Sigmoid colon (tissue), 7 donors: ENCODE measurements around the gene HSPB2. TPM values are rescaled to one million over a fixed set of nuclear protein-coding genes. Genes with fewer than 3 reads are reported as not detected.
"Not testable (repeated sequence)": the region's sequence is repeated elsewhere in the genome, so short reads cannot be mapped to it uniquely, and the experiment has no call there.

ENCODE experiments used
- DNase-seq: peaks from one replicate; pipeline ENCODE4 v3.0.0-alpha.2; 2019
- H3K27ac ChIP-seq, 4 donors: fragments of 200-600 bp; sonication (generic); one replicate each; pipeline ENCODE4 v1.5.1; 2016 to 2019; ENCODE audit warnings: mild to moderate bottlenecking in 1 of 4
- H3K27me3 ChIP-seq, 3 donors: fragments of 200-600 bp; sonication (generic); one replicate each; pipeline ENCODE4 v1.5.1; 2019; ENCODE audit warnings: mild to moderate bottlenecking in 1 of 3
- H3K36me3 ChIP-seq, 4 donors: fragments of 200-600 bp; sonication (generic); one replicate each; pipeline ENCODE4 v1.5.1; 2016 to 2019
- H3K4me1 ChIP-seq, 4 donors: fragments of 200-600 bp; sonication (generic); one replicate each; pipeline ENCODE4 v1.5.1; 2017 to 2019
- H3K4me3 ChIP-seq, 4 donors: fragments of 200-600 bp; sonication (generic); one replicate each; pipeline ENCODE4 v1.5.1; 2017 to 2019; ENCODE audit warnings: mild to moderate bottlenecking in 2 of 4, moderate library complexity in 1 of 4
- H3K9me3 ChIP-seq, 4 donors: fragments of 200-600 bp in 3 of 4; sonication (generic) in 3 of 4; one replicate each; pipeline versions ENCODE4 v1.5.1 to v1.6.1; 2013 to 2019
- EP300 ChIP-seq, 4 donors: sonication (generic); formaldehyde crosslinking; IDR thresholded peaks; one replicate each; pipeline ENCODE4 v1.6.1; 2017; ENCODE audit warnings: antibody characterized with exemption in 4 of 4
- POLR2A ChIP-seq, 2 donors: fragments of 450-650 bp; IDR thresholded peaks; one replicate each; pipeline ENCODE4 v1.6.1; 2016; ENCODE audit warnings: antibody characterized with exemption in 2 of 2, mild to moderate bottlenecking in 2 of 2, moderate library complexity in 2 of 2
- POLR2AphosphoS5 ChIP-seq, 4 donors: sonication (generic); formaldehyde crosslinking; IDR thresholded peaks; one replicate each; pipeline ENCODE4 v1.6.1; 2017; ENCODE audit warnings: antibody characterized with exemption in 4 of 4
- WGBS, 2 donors: extraction: QIAGEN DNeasy Blood & Tissue Kit; methylation state at CpG; one replicate each; pipeline ENCODE4 v1.1.7; 2013; 5-methylcytosine and 5-hydroxymethylcytosine counted together
- intact Hi-C: fragments of 100-400 bp; cut with DNase I; formaldehyde crosslinking; loops from one replicate; pipeline ENCODE4 v1.15.1; 2023
- polyA plus RNA-seq, 3 donors: library from polyadenylated mRNA; stranded (reverse); fragments of 200-250 nt; gene quantifications; one replicate each; pipeline ENCODE4 v1.2.3, GENCODE V29; 2013
- total RNA-seq, 4 donors: library from RNA; depleted of rRNA; stranded (reverse); fragments of >200 nt; gene quantifications; one replicate each; pipeline ENCODE4 v1.1.0, GENCODE V29; 2016
- TF ChIP-seq, protein P1 (sequence below), 4 experiments: fragments of 450-650 bp in 3 of 4; fragments of 200-600 bp in 1 of 4; IDR thresholded peaks; one replicate each; pipeline ENCODE4 v1.5.1; 2016 to 2019; ENCODE audit warnings: antibody characterized with exemption in 4 of 4, mild to moderate bottlenecking in 3 of 4, moderate library complexity in 2 of 4
- donor health status: healthy with polysubstance abuse.
- donor health status: Bipolar disorder and iron deficiency.
- donor health status: healthy.

The HSPB2 gene
- total and polyA plus RNA-seq, 7 donors = 0.69 to 11.4 (median 2.2) TPM; not detected in 1

DNA sequence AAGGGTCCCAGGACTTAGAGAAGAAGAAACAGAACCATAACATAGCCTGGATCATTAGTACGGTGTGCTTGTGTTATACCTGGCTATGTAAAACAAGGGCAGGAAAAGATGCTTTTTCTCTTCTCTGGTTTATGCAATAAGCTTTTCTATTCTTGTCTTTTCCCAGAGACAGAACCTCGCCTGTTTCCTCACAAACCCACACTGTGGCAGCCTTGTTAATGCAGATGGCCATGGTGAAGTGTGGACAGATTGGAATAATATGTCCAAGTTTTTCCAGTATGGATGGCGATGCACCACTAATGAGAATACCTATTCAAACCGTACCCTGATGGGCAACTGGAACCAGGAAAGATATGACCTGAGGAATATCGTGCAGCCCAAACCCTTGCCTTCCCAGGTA lies 30.3 kb upstream of the HSPB2 start:
- Histone ChIP-seq H3K4me1 (peaks cover 0 to 14% (median 10%) of the 10 kb centered on the region in 4 donors), H3K4me3 (no peak overlapping the region), H3K36me3 (peaks cover 0 to 12% (median 0%) of the 10 kb centered on the region in 4 donors), H3K9me3 (no peaks in the 10 kb centered on the region), H3K27me3 (no peaks in the 10 kb centered on the region), H3K27ac (no peak overlapping the region)
- DNase-seq = no peak
- WGBS, 2 donors = 91 to 93% methylated on average over 5 of the region's 5 CpGs
- TF ChIP-seq POLR2A (IDR thresholded peaks at IDR 0.05) = no peak
- no peak for TF ChIP-seq POLR2AphosphoS5 (IDR thresholded peaks at IDR 0.05)
- TF ChIP-seq, protein P1, sequence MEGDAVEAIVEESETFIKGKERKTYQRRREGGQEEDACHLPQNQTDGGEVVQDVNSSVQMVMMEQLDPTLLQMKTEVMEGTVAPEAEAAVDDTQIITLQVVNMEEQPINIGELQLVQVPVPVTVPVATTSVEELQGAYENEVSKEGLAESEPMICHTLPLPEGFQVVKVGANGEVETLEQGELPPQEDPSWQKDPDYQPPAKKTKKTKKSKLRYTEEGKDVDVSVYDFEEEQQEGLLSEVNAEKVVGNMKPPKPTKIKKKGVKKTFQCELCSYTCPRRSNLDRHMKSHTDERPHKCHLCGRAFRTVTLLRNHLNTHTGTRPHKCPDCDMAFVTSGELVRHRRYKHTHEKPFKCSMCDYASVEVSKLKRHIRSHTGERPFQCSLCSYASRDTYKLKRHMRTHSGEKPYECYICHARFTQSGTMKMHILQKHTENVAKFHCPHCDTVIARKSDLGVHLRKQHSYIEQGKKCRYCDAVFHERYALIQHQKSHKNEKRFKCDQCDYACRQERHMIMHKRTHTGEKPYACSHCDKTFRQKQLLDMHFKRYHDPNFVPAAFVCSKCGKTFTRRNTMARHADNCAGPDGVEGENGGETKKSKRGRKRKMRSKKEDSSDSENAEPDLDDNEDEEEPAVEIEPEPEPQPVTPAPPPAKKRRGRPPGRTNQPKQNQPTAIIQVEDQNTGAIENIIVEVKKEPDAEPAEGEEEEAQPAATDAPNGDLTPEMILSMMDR (IDR thresholded peaks at IDR 0.05) = no peak
- no peak for TF ChIP-seq EP300 (IDR thresholded peaks at IDR 0.05)
- intact Hi-C loops = no loop called here

DNA sequence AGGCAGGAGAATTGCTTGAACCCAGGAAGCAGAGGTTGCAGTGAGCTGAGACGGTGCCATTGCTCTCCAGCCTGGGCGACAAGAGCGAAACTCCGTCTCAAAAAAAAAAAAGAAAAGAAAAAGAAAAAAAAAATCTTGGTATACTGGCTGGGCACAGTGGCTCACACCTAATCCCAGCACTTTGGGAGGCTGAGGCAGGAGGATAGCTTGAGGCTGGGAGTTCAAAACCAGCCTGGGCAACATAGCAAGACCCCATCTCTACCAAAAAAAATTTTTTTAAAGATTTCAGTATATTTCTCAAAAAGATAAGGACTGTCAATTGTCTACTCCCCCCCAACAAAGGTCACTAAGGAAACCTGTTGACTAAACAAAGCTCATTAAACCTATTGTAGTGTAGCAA lies 27.5 kb upstream of the HSPB2 start:
- H3K36me3 ChIP-seq = peaks cover 0 to 12% (median 0%) of the 10 kb centered on the region in 4 donors
- intact Hi-C loops, H3K27ac ChIP-seq, H3K4me3 ChIP-seq, H3K27me3 ChIP-seq, DNase-seq, H3K4me1 ChIP-seq, H3K9me3 ChIP-seq: not testable (repeated sequence)
- WGBS, 2 donors = 72 to 90% methylated on average over 4 of the region's 4 CpGs

DNA sequence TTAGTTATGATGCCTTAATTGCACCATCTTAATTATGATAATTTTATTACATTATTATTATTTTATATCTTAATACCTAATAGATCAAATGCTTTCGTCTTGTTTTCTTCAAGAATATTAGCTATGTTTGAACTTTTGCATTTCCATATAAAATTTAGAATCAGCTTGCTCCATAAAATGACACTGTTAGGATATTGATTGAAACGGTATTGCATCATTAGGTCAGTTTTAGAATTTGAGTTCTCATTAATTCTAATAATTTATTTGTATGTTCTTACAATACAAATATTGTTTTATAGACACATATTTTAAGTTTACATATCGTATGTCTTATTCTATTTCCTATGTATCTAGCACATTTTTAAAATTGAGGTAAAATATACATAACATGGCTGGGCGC lies 26.5 kb upstream of the HSPB2 start:
- Histone ChIP-seq H3K9me3 (no peaks in the 10 kb centered on the region), H3K27ac (no peak overlapping the region), H3K36me3 (peaks cover 0 to 12% (median 0%) of the 10 kb centered on the region in 4 donors), H3K4me3 (no peak overlapping the region), H3K4me1 (no peaks in the 10 kb centered on the region), H3K27me3 (no peaks in the 10 kb centered on the region)
- TF ChIP-seq, protein P1 (IDR thresholded peaks at IDR 0.05) = no peak
- no peak for TF ChIP-seq POLR2A (IDR thresholded peaks at IDR 0.05)
- TF ChIP-seq POLR2AphosphoS5 (IDR thresholded peaks at IDR 0.05) = no peak
- TF ChIP-seq EP300 (IDR thresholded peaks at IDR 0.05) = no peak
- DNase-seq = no peak
- 95 to 96% methylated on average over 4 of the region's 4 CpGs for WGBS, 2 donors
- intact Hi-C loops = no loop called here

DNA sequence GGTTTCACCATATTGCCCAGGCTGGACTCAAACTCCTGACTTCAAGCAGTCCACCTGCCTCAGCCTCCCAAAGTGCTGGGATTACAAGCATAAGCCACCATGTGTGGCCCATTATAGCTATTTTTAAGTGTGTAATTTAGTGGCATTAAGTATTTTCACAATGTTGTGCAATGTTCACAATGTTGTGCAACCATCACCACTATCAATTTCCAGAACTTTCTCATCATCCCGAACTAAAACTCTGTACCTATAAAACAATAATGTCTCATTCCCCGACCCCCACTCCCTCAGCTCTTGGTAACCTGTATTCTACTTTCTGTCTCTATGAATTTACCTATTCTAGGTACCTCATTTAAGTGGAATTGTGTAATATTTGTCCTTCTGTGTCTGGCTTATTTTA lies 25.7 kb upstream of the HSPB2 start:
- H3K27me3 ChIP-seq = no peaks in the 10 kb centered on the region
- H3K4me1 ChIP-seq = no peaks in the 10 kb centered on the region
- no peak for TF ChIP-seq POLR2AphosphoS5 (IDR thresholded peaks at IDR 0.05)
- TF ChIP-seq, protein P1 (IDR thresholded peaks at IDR 0.05) = no peak
- TF ChIP-seq EP300 (IDR thresholded peaks at IDR 0.05) = no peak
- TF ChIP-seq POLR2A (IDR thresholded peaks at IDR 0.05) = no peak
- peaks cover 0 to 12% (median 0%) of the 10 kb centered on the region in 4 donors for H3K36me3 ChIP-seq
- no peak overlapping the region for H3K4me3 ChIP-seq
- H3K27ac ChIP-seq = no peak overlapping the region
- no peak for DNase-seq
- no peaks in the 10 kb centered on the region for H3K9me3 ChIP-seq
- intact Hi-C loops = no loop called here
- WGBS, 2 donors = 90 to 91% methylated on average over 2 of the region's 2 CpGs

DNA sequence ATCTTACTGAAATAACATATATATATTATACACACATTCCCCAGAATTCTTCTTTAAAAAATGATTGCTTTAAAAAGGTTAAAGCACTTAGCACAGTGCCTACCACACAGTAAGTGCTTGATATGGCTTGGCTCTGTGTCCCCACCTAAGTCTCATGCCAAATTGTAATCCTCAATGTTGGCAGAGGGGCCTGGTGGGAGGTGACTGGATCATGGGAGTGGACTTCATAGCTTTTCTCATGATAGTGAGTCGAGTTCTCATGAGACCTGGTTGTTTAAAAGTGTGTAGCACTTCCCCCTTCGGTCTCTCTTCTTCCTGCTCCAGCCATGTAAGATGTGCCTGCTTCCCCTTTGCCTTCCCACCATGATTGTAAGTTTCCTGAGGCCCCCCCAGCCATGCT lies 7.1 kb upstream of the HSPB2 start:
- Histone ChIP-seq H3K9me3 (no peaks in the 10 kb centered on the region), H3K27ac (no peak overlapping the region), H3K27me3 (no peaks in the 10 kb centered on the region), H3K4me3 (no peak overlapping the region), H3K4me1 (peaks cover 0 to 19% (median 17%) of the 10 kb centered on the region in 4 donors), H3K36me3 (peaks cover 0 to 13% (median 9%) of the 10 kb centered on the region in 4 donors)
- intact Hi-C loops = no loop called here
- TF ChIP-seq POLR2AphosphoS5 (IDR thresholded peaks at IDR 0.05) (no peak), POLR2A (IDR thresholded peaks at IDR 0.05) (no peak), EP300 (IDR thresholded peaks at IDR 0.05) (no peak)
- TF ChIP-seq, protein P1 (IDR thresholded peaks at IDR 0.05) = no peak
- 66 to 68% methylated on average over 2 of the region's 2 CpGs for WGBS, 2 donors
- no peak for DNase-seq
